ENCODE data around the gene CPLX4.

DNA sequence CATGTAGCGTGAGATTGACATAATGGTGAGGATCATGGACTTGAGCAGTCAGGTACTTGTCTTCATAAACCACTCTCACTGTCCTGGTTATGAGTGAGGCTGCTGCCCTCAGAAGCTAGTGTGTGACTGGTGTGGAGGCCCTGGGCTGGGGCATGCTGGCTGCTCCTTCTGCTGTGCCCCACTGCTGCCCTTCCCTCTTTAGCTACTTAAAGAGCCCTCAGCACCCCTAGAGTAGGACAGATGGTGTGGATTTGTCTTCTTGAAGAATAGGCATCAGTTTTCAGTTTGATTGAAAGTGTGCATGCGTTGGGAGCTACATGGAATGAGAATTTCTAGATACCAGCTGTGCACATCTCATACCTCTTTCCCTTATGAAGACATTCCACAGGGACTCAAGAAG lies 15.4 kb downstream of the CPLX4 start:
- no peak for TF ChIP-seq CTCF (IDR thresholded peaks at IDR 0.05; ENCODE audit: borderline replicate concordance, extremely low read depth, low read length, poor library complexity, severe bottlenecking)
- no peak for TF ChIP-seq EZH2 (IDR thresholded peaks at IDR 0.05; ENCODE audit: borderline replicate concordance, low read depth, low read length, severe bottlenecking)
